ENCODE measurements around the gene DHX16. TPM values are rescaled to one million over a fixed set of nuclear protein-coding genes. Genes with fewer than 3 reads are reported as not detected.

Gene DHX16
- total and polyA plus RNA-seq, 2 of the 8 experiments (the other 6 are each of a cell fraction or from before 2014, with no cell fraction given): 27.4 to 44.4 TPM

DNA sequence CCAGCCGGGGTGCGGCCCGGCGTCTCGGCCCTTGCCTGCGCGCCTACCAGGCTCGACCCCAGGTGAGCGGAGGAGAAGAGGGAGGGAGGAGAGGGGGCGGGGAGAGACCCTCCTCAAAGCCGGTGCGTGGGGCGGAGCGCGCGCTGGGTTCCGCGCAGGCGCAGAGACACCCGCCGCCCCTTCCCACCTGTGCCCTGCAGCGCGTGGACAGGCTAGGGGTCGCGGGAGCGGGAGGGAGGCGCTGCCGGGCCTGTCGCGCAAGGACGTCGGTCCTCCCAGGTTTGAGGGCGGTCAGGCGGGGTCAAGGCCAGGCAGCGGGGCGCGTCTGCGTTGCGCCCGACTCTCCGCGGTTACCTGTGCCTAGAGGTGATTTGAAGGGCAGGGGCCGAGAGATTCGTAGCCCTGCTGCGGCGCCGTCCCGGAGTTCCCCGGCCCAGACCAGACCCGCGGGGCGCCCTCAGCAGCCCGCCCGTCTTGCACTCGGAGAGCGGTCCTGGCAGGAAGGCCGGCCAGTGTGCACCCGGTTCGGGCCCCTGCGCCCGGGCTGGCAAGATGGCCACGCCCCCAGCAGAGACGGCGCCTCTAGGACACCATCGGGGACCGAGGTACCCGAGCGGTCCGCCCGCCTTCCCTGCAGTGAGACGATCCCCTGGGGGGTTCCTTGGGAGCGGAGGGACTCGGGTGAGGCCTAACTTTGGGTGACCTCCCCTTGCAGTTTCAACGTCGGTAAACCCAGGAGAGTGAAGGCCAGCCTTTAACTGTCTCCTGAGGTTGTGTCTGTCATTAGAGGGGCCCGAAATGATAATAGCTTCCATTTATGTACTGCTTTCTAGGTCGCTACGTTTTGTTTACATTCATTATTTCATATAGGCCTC, 25.3 kb downstream of the DHX16 start:
- peak overlapping the region; percentile 100 for H4K5ac ChIP-seq (ENCODE audit: insufficient read length, low read depth, low read length)
- H2AFZ ChIP-seq (ENCODE audit: low read length): 0 out of 2 replicates have a peak overlapping the region, but pooled peaks have one; percentile 2
- no peak overlapping the region for H2BK120ac ChIP-seq (replicated peaks; ENCODE audit: low read depth, low read length)
- WGBS, 2 experiments (ENCODE audit: extremely low coverage in 1 of 2, insufficient coverage in 1 of 2, insufficient read length in 1 of 2, insufficient replicate concordance in 2 of 2, low coverage in 1 of 2, low lambda C conversion rate in 2 of 2, missing lambda C conversion rate in 1 of 2): 2% methylated on average over 37 of the region's 78 CpGs; no CpG with 5 or more reads in 1 of the 2 experiments
- peak overlapping the region; percentile 76 to 82 for H3K4me2 ChIP-seq (ENCODE audit: insufficient read depth in 1 of 2, low read depth in 2 of 2, low read length in 2 of 2)
- ChIA-PET POLR2A (ENCODE audit: partially characterized antibody) (interaction anchor here (0.6 to 3.6 kb wide), 21 partner anchors 8 to 1201 kb away, joined by 3 to 23 read pairs (median 4); partner anchors contain the start of genes ATAT1, MDC1, MRPS18B and PPP1R10), CTCF (ENCODE audit: partially characterized antibody) (interaction anchor here (1.0 to 1.4 kb wide), 2 partner anchors 25 to 124 kb away, joined by 3 to 4 read pairs; partner anchors contain the start of gene DHX16)
- H2BK12ac ChIP-seq (ENCODE audit: low read depth, low read length): no peak overlapping the region
- H3K79me2 ChIP-seq (ENCODE audit: control insufficient read depth in 1 of 2, insufficient read depth in 2 of 2, low read length in 2 of 2): peaks cover 3 to 20% of the 10 kb centered on the region in 2 experiments; a peak in 3 of 4 replicates
- H3K4me1 ChIP-seq (replicated peaks in 1 of 4; ENCODE audit: control insufficient read depth in 3 of 4, insufficient read depth in 4 of 4, low read length in 3 of 4): peaks cover 0 to 6% (median 4%) of the 10 kb centered on the region in 4 experiments; a peak in 5 of 7 replicates
- H3K23me2 ChIP-seq (ENCODE audit: low read depth, low read length): peaks cover 5% of the 10 kb centered on the region; the same call in 1 of the 2 replicates
- H3K9ac ChIP-seq (replicated peaks in 1 of 4; ENCODE audit: extremely low read depth in 1 of 4, low read depth in 3 of 4, low read length in 3 of 4): peak overlapping the region; percentile 51 to 79 (median 70)
- H2AK5ac ChIP-seq (ENCODE audit: low read depth, low read length): no peak overlapping the region
- H2BK5ac ChIP-seq (ENCODE audit: low read depth, low read length): peak overlapping the region; percentile 96
- H3K27ac ChIP-seq (ENCODE audit: low read depth, low read length): peak overlapping the region; percentile 66
- peak overlapping the region; percentile 96 for H4K8ac ChIP-seq (ENCODE audit: extremely low read depth, insufficient read depth, low read length)
- peak overlapping the region; percentile 97; the same call in 1 of the 2 replicates for H2BK15ac ChIP-seq (ENCODE audit: low read length)
- peak in 1 of 2 experiments; percentile 90 for DNase-seq (ENCODE audit: low read depth in 1 of 2, low spot score in 2 of 2)
- H3K14ac ChIP-seq (ENCODE audit: insufficient read length): no peak overlapping the region
- peaks cover 8% of the 10 kb centered on the region for H3K79me1 ChIP-seq (ENCODE audit: low read depth, low read length)
- peak overlapping the region; percentile 93 for H3K56ac ChIP-seq (replicated peaks; ENCODE audit: insufficient read length, low read depth, low read length)
- peaks cover 6 to 17% (median 10%) of the 10 kb centered on the region in 4 experiments; a peak in 5 of 8 replicates for H3K36me3 ChIP-seq (ENCODE audit: control insufficient read depth in 2 of 4, insufficient read depth in 4 of 4, low read length in 3 of 4)
- peak overlapping the region; percentile 98 for H3K18ac ChIP-seq (ENCODE audit: extremely low read depth, low read length)
- peak overlapping the region; percentile 74 to 91 (median 85) for H3K4me3 ChIP-seq (ENCODE audit: extremely low read depth in 1 of 4, insufficient read depth in 2 of 4, low read depth in 3 of 4, low read length in 4 of 4)
- peaks cover 0 to 2% of the 10 kb centered on the region in 2 experiments for H4K20me1 ChIP-seq (replicated peaks in 1 of 2; ENCODE audit: control insufficient read depth in 1 of 2, insufficient read depth in 2 of 2, low read length in 2 of 2)
- peak overlapping the region; percentile 99 for H4K91ac ChIP-seq (replicated peaks; ENCODE audit: insufficient read length, low read length)
- no peak overlapping the region for H2BK20ac ChIP-seq (ENCODE audit: low read length)
- no peaks in the 10 kb centered on the region for H3K9me3 ChIP-seq (ENCODE audit: insufficient read depth in 2 of 2, low read depth in 1 of 2, low read length in 1 of 2)
- no peak overlapping the region for H3K23ac ChIP-seq (ENCODE audit: insufficient read length)
- peak overlapping the region; percentile 84 for H3K4ac ChIP-seq (replicated peaks; ENCODE audit: insufficient read length, low read depth, low read length)
- H3K27me3 ChIP-seq (replicated peaks in 1 of 4; ENCODE audit: control insufficient read depth in 3 of 4, extremely low read depth in 1 of 4, insufficient read depth in 3 of 4, low read length in 3 of 4): no peaks in the 10 kb centered on the region
- FAIRE-seq: no peak
- TF ChIP-seq E2F6 (IDR thresholded peaks at IDR 0.05) (no peak), SAP30 (IDR thresholded peaks at IDR 0.05; ENCODE audit: insufficient read depth, insufficient replicate concordance, low read length) (no peak), MAFK (IDR thresholded peaks at IDR 0.05; ENCODE audit: low read depth, low read length) (no peak), RNF2 (IDR thresholded peaks at IDR 0.05; ENCODE audit: borderline replicate concordance, low read depth, low read length, missing control alignments, poor library complexity, severe bottlenecking) (no peak), USF2 (IDR thresholded peaks at IDR 0.05; ENCODE audit: low read length) (no peak), SIX5 (IDR thresholded peaks at IDR 0.05; ENCODE audit: low read depth, low read length) (no peak), POLR2AphosphoS5 (IDR thresholded peaks at IDR 0.05; ENCODE audit: low read depth, low read length) (no peak; the same call in 1 of the 2 replicates)

Data from H1 (cell line).